GM12892 (cell line): ENCODE results near the gene GAB2.
A peak's percentile ranks its signal among the peaks of the same experiment; 100 is the strongest.

ENCODE experiments used
- DNase-seq: peaks from one replicate; pipeline ENCODE4 v3.0.0; 2011; ENCODE audit not compliant: insufficient read length
- FAIRE-seq: peaks from 2 replicates; lab custom pipeline; 2011; peaks lifted over from hg19 to GRCh38; lab: Jason Lieb, UNC
- POLR2A ChIP-seq: IDR thresholded peaks from 2 replicates; pipeline ENCODE4 v1.6.1; 2011; ENCODE audit warnings: low read depth, low read length, control low read depth
- POLR2AphosphoS5 ChIP-seq: IDR thresholded peaks from 2 replicates; pipeline ENCODE4 v1.6.1; 2011; ENCODE audit warnings: low read depth, low read length, control low read depth
- TAF1 ChIP-seq: IDR thresholded peaks from 2 replicates; pipeline ENCODE4 v1.6.1; 2011; ENCODE audit warnings: low read depth, mild to moderate bottlenecking, control low read depth, low read length, borderline replicate concordance

The GAB2 gene

DNA sequence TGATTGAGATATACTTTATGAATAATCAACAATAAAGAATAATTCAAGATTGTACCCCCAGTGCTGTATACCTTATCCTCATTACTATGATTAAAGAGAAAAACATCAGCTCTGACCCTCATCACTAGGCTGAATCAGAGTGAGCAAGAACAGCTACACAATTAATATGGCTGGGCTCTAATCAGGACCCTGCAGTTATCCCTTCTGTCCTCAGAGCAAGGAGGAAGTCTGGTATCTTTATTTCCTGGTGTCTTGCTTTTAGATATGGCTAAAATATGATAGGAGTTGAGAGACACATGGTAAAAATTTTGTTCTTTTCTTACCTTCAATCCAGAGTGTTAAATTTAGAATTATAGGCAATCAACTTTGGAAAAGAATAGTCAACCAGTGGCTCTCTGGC is 28.6 kb upstream of the GAB2 start:
- TF ChIP-seq TAF1 (no peak), POLR2AphosphoS5 (no peak), POLR2A (no peak)
- FAIRE-seq = no peak
- DNase-seq = no peak

DNA sequence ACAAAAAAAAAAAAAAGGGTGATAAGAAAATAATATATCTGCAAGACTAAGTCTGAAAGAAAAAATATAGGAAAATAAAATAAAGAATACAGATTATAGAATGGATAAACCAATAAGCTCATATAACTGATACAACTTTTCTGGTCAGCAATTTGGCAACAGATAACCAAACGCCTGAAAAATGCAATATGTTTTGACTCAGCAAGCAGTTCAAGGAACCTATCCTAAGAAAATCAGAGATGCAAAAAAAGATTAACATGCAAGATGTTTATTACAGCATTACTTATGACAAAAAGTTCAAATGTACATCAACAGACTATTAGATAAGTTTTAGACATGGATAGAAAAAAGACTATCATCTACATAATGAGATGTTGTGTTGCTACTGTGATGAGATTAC is 27.1 kb upstream of the GAB2 start:
- FAIRE-seq = peak; percentile 38
- TF ChIP-seq TAF1 = no peak
- TF ChIP-seq POLR2A = no peak
- TF ChIP-seq POLR2AphosphoS5 = no peak

DNA sequence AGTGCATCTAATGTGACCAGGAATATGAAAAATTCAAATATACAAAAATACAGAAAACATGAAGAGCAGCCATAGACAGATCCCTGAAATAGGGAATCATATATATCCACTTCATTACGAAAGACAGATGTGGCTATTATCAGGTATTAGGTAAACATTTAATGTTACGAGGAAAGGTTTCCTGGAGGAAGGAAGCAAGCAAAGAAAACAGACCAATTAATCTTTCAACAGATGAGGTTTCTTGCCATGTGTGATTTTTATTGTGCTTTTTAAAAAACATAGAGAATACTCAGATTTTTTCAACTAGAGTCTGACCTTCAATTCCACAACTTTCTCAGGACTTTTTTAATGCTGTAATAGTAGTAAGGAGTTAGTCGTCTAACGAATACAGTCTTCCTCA is 24.3 kb upstream of the GAB2 start:
- DNase-seq = no peak

More for the DNA sequence above, 27.1 kb upstream of the GAB2 start:
- DNase-seq = no peak

DNA sequence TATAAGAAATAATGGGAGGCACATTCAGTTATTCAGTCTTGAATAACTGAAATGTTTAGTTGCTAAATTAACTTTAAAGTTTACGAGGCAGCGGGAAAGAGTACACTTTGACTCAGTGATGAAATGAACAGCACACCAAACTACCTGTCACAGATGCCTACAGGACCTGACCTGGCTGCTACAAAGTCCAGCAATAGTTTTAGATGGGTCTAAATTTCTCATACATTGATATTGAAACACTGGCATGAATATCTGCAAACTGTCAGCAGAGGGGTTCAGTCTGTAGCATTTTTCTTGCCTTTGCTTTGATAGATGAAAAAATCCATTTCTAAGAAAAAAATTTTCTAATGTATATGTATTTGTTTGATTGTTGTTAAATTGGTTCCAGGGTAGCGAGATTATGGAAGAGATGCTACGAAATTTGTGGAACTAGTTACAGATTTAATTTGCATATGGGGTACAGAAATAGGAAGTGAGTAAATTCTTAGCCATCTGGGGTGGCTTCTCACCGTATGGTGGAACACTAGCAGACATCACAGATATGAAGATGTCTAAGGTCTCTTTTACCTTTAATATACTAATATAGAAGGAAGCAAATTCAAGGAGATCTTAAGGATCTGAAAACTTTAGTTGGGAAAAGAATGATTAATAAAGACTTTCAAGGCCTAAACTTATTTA is 20.8 kb upstream of the GAB2 start:
- DNase-seq (no peak), FAIRE-seq (peak; percentile 67)
- TF ChIP-seq POLR2A = no peak
- no peak for TF ChIP-seq TAF1
- TF ChIP-seq POLR2AphosphoS5 = no peak

More for the DNA sequence above, 24.3 kb upstream of the GAB2 start:
- no peak for FAIRE-seq
- TF ChIP-seq TAF1 = no peak
- no peak for TF ChIP-seq POLR2AphosphoS5
- no peak for TF ChIP-seq POLR2A

DNA sequence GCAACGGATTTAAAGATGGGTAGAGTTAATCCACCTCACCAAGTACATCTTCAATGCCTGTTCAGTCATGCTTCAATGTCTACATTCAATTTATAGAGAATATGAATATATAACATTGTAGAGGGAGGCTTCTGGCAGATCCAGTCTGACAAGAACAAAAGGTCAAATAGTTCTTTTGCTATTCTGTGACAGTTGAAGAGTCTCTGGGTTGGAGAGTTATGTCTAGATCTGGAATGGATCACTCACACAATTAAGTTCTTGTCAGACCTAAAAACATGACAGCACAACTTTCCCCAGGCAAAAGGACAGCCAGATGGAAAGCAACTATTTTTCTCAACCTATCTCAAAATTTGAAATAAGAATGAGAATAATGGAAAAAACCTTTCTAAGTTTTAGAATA is 15.3 kb upstream of the GAB2 start:
- no peak for DNase-seq
- FAIRE-seq = no peak
- TF ChIP-seq POLR2A = no peak
- TF ChIP-seq POLR2AphosphoS5 = no peak
- TF ChIP-seq TAF1 = no peak

DNA sequence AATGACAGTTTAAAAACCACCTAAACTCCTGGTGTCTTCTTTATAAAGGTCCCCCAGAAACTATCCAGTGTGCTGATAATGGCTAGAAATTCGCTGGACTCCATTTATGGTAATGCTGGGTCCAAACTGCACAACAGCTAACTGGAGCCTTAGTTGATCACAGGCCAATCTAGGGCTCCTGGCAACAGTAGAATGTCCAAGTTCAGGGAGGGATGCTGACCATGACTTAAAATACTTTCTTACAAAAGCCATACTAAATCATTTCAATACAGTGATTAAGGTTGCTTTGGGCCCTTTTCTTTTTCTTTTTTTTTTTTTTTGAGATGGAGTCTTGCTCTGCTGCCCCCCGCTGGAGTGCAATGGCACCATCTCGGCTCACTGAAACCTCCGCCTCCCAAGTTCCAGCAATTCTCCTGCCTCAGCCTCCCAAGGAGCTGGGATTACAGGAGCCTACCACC is 14.5 kb upstream of the GAB2 start:
- DNase-seq (no peak), FAIRE-seq (peak; percentile 54)
- no peak for TF ChIP-seq TAF1
- TF ChIP-seq POLR2A = no peak
- no peak for TF ChIP-seq POLR2AphosphoS5

DNA sequence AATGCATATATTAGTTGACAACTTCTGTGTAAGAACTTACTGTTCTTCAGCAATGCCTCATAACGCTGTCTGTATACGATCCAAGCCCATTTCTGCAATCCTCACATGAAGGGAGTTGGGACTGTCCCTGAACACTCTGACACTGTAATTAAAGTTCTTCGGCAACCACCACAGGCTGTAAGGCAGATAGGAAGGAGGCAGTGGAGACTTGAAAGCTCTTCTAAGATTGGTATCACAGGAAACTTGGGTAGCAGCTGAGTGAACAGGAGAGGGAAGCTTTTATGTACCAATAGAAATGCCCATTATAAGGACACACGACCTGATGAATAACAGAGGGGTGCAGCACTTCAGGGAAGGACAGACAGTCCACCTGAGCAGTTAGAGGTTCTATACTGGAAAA is 12.0 kb upstream of the GAB2 start:
- FAIRE-seq (peak; percentile 84), DNase-seq (no peak)
- TF ChIP-seq POLR2AphosphoS5 (no peak), TAF1 (no peak), POLR2A (no peak)

DNA sequence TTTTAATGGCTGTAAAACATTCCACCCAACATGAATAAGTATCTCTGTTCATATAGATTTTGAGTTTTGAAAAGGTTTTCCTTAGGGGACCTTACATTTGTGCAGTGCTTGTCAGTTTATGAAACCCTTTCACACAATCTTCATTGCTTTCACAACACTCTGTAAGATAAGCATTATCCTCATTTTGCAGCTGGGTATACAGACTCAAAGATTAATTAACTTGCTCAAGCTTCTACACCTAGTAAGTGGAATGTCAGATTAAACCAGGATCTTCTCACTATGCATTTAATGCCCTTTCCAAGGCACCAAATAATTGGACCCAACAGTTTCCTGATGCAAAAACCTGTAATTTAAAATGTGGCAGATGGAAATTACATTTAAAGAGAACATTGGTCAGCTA is 11.6 kb upstream of the GAB2 start:
- peak; percentile 42 for FAIRE-seq
- TF ChIP-seq TAF1 (no peak), POLR2AphosphoS5 (no peak), POLR2A (no peak)
- DNase-seq = no peak

DNA sequence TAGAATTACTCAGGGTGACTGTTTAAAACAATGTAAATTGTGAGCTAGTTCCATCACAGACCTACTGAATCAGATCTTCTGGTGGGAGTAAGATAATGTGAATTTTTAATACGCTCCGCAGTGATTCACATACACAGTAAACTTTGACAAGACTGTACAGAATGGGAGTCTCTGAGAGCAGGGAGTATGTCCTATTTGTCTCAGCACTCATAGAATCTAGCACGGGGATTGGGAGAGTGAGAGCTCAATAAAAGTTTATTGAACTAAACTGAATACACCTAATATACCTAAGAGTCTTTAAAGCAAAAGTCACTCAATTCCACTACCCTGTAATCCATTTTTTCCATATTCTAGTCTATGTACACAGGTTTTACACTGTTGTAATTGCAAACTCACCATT is 11.2 kb upstream of the GAB2 start:
- no peak for TF ChIP-seq POLR2A
- TF ChIP-seq POLR2AphosphoS5 = no peak
- TF ChIP-seq TAF1 = no peak
- FAIRE-seq (no peak), DNase-seq (no peak)

DNA sequence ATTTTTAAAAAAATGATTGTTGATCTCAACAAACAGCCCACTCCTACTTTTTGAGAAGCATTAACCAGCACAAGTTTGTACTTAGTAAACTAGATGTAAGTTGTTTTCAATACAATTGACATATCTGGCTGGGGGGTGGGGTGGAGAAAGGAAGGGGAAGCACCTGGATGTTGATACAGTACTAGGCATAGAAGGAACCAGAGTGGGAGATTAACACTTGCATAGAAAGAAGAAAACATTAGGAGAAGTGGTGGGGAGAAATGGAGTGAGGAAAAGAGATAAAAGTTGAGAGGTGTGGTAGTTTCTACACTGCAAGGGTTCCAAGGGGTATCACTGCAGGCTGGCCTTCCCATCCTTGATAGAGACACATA is 10.6 kb upstream of the GAB2 start:
- FAIRE-seq (peak; percentile 79), DNase-seq (no peak)
- TF ChIP-seq TAF1 (no peak), POLR2A (no peak), POLR2AphosphoS5 (no peak)

DNA sequence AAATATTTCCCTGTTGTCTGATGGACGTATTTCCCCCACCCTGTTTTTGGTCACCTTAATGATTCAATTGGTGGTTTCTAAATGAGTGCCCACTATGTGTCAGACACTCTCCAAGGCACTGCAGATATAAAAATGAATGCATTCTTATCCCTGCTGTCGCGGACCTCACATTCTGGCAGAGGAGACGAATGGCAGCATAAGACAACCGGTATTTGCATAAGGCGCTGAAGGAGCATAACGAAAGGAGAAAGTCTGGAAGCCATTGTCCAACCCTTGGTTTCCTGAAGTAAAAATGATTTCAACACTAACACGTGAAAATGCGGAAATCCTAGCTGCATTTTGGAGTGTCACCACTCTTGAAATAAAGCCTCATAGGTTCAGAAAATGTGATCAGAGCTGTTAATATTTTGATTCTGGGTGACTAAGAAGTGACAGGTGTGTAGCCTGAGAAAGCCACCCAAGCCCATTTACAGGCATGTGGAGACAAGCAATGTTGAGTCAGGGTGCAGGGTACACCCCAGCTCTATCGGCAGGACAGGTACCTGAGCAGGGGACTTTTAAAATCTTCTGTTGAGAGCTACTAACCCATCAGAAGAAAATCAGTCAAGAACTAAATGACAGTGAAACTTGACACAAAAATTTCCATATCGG is 10.1 kb upstream of the GAB2 start:
- DNase-seq (no peak), FAIRE-seq (peak; percentile 97)
- TF ChIP-seq POLR2A (peak; percentile 52), TAF1 (no peak), POLR2AphosphoS5 (0 out of 2 replicates have a peak, but pooled peaks have one; percentile 9)

DNA sequence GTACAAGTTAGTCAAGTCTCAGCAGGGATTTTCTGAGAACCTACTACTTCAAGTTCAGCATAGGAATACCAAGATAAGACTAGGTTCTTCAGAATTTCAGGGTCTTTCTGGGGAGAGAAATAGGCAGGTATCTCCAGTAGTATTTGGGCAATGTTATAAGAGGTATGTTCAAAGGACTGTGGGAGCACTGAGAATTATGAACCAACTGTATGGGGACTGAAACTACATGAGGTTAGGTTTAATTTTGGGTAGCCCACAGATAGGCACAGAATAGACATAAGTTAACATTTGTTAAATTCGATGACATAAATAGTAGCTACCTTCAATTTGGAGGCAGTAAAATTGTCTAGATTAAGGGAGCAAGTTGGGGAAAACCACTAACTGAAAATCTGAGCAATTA is 9.2 kb upstream of the GAB2 start:
- no peak for TF ChIP-seq TAF1
- no peak for TF ChIP-seq POLR2AphosphoS5
- TF ChIP-seq POLR2A = no peak
- DNase-seq (no peak), FAIRE-seq (no peak)

DNA sequence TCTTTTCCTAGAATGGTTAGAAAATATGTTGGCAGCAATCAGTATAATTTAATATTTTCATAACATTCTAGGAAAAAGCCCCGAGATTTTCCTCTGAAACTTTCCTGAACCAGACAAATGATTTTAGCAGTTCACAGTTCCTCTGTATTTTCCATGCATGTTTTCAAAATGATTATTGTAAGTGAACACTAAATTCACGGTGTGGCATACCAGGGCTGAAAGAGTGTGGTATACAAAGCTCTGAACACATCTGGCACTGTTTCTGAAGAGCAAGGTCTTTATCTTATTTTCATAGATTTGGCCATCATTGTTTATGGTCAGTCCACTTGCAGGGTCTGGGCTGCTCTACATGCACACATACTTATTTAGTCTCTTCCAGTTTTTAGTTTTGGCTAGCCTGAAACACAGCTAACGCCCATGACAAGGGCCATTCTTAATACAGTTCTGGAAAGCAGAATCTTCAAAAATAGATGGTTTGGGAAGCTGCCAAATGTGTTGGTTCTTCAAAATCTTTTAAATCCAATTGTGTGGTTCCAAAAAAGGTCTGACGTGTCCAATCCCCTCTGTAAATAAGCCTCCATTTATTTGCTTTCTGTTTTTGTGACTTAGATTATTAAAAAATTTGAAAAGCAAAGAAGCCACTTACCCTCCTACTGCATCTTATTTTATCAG is 7.9 kb upstream of the GAB2 start:
- FAIRE-seq = peak; percentile 72
- DNase-seq = no peak
- TF ChIP-seq TAF1 = no peak
